B cell (primary cell): ENCODE measurements around the gene CPEB3.

ENCODE experiments used
- EZH2 ChIP-seq: IDR thresholded peaks from 2 replicates; pipeline ENCODE4 v1.6.1; 2012; ENCODE audit warnings: borderline replicate concordance, low read depth, mild to moderate bottlenecking, moderate library complexity, low read length; ENCODE audit not compliant: insufficient read depth, poor library complexity, severe bottlenecking
- TF ChIP-seq, protein P1 (sequence below): fragments of 200-600 bp; IDR thresholded peaks from one replicate; pipeline ENCODE4 v1.8.0; 2022; ENCODE audit warnings: antibody characterized with exemption, mild to moderate bottlenecking

GRCh38 chr10:92239151-92239599, 51.7 kb downstream of the CPEB3 start:
- TF ChIP-seq, protein P1, sequence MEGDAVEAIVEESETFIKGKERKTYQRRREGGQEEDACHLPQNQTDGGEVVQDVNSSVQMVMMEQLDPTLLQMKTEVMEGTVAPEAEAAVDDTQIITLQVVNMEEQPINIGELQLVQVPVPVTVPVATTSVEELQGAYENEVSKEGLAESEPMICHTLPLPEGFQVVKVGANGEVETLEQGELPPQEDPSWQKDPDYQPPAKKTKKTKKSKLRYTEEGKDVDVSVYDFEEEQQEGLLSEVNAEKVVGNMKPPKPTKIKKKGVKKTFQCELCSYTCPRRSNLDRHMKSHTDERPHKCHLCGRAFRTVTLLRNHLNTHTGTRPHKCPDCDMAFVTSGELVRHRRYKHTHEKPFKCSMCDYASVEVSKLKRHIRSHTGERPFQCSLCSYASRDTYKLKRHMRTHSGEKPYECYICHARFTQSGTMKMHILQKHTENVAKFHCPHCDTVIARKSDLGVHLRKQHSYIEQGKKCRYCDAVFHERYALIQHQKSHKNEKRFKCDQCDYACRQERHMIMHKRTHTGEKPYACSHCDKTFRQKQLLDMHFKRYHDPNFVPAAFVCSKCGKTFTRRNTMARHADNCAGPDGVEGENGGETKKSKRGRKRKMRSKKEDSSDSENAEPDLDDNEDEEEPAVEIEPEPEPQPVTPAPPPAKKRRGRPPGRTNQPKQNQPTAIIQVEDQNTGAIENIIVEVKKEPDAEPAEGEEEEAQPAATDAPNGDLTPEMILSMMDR, result no peak
- no peak for TF ChIP-seq EZH2
